ENCODE results near the gene HSD11B2.

The HSD11B2 gene

DNA sequence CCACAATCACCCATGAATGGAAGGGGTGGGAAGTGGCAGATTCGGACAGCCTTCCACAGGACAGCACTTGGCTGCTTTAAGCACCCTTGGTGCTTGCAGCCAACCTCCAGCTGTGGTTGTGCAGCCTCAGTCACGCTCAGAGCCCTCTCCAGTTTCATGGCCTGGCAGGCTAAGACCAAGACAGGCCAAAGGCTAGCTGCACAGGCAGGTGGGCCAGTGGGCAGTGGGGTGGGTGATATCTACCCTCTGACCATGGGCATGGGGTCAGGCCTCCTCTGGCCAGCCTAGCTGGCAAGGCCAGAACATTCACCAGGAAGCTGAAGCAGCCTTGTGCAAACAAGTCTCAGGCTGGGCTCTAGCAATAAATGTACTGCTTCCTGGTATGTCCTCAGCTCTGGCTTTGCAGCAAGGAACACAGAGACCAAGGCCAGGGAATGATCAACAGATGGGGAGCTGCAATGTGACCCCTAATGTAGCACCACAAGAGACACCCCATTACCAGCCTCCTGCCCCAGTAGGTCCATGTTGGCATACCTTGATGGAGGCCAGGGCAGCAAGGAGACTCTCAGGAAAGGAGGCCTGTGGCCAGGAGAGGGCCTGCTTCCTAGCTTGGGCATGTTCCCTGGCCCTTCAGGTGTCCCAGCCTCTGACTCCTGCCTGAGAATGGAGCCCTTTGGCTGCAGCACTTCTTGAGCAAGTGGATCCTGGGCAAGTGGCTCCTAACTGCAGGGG, 20.9 kb downstream of the HSD11B2 start:
- Mint-ChIP-seq H3K36me3 (ENCODE audit: low read depth) (peaks cover 98% of the 10 kb centered on the region), H3K27me3 (no peaks in the 10 kb centered on the region), H3K4me3 (no peak overlapping the region), H3K4me1 (ENCODE audit: low read depth) (peaks cover 48% of the 10 kb centered on the region), H3K9me3 (no peaks in the 10 kb centered on the region), H3K27ac (no peak overlapping the region)
- intact Hi-C loops (cut with micrococcal nuclease), result no loop called here

GRCh38 chr16:67454104-67454503, 23.2 kb downstream of the HSD11B2 start:
- Mint-ChIP-seq H3K9me3 (no peaks in the 10 kb centered on the region), H3K27me3 (no peaks in the 10 kb centered on the region), H3K27ac (no peak overlapping the region), H3K36me3 (ENCODE audit: low read depth) (peaks cover 93% of the 10 kb centered on the region), H3K4me1 (ENCODE audit: low read depth) (peaks cover 66% of the 10 kb centered on the region), H3K4me3 (no peak overlapping the region)
- intact Hi-C loops (cut with micrococcal nuclease), result no loop called here

DNA sequence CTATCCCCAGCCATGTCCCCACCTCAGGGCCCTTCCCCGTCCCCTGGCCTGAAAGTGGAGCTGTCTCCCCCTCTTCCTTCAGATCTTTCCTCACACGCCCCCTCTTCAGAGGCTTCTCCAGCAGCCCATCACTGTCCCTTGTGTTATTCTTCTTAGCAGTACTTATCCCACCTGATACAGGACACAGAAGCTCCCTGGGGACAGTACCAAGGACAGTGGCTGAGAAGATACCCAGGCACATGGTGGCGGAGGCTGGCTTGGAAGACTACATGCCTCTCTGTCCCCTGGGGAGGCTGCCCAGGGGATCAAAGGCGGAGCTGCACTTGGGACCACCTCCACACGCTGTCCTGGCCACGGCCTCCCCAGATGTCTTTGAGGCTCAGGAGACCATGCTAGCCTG, 23.9 kb downstream of the HSD11B2 start:
- Mint-ChIP-seq H3K9me3 (no peaks in the 10 kb centered on the region), H3K4me3 (no peak overlapping the region), H3K27ac (peak overlapping the region; percentile 8), H3K36me3 (ENCODE audit: low read depth) (peaks cover 88% of the 10 kb centered on the region), H3K4me1 (ENCODE audit: low read depth) (peaks cover 73% of the 10 kb centered on the region), H3K27me3 (no peaks in the 10 kb centered on the region)
- intact Hi-C loops (cut with micrococcal nuclease), result no loop called here

DNA sequence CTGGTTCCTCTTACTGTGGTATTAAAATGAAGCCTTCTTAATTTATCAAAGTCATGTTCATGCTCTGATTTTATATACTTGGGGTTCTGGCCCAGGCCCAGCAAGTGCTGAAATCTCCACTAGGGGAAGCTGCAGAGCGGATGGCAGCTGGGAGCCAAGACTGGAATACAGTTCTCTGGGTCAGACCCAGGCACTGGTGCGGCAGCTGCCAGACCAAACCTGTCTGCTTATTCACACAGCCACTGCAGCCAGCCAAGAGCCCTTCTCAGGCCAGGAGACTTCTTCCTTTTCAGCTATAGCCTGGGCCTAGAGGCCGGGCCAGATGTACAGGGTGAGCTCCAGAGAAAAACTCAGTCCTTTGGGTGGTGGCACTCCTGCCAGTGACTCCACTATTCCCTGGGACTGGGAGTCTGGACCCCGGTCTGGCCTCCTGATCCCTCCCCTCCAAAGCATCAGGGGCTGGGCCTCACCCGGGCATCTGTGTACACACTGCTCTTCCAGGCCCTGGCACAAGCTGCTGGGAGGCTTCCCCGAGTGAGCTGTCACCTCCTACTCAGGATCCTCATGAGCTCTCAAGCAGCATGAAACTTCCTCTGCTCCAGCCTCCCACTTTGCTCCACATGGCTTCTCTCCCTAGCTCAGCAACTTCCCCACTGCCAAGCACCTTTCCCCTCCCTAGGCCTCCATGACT, 25.6 kb downstream of the HSD11B2 start:
- no peaks in the 10 kb centered on the region for H3K9me3 Mint-ChIP-seq
- intact Hi-C loops (cut with micrococcal nuclease), result no loop called here
- H3K4me1 Mint-ChIP-seq (ENCODE audit: low read depth), result peaks cover 74% of the 10 kb centered on the region
- peak overlapping the region; percentile 32 for H3K27ac Mint-ChIP-seq
- no peaks in the 10 kb centered on the region for H3K27me3 Mint-ChIP-seq
- H3K36me3 Mint-ChIP-seq (ENCODE audit: low read depth), result peaks cover 88% of the 10 kb centered on the region
- no peak overlapping the region for H3K4me3 Mint-ChIP-seq

DNA sequence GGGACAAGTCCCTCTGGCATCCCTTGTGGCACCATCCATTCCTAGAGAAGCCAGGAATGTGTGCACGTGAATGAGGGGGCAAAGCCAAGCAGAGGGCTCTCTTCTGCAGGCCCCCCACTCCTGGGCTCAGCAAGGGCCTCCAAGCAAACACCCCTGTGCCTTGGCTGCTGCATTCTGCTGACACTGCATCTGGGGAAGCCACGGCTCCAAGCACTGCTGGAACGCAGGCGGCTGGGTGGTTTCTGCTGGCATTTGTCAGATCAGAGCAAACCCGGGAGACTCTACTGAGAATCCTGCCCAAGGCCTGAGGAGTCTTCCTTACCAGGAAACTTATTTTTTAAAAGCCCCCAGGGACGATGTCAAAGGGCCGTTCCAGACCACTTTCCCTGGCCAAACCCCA, 26.7 kb downstream of the HSD11B2 start:
- peaks cover 88% of the 10 kb centered on the region for H3K36me3 Mint-ChIP-seq (ENCODE audit: low read depth)
- H3K27ac Mint-ChIP-seq, result peak overlapping the region; percentile 32

GRCh38 chr16:67458121-67458641, 27.3 kb downstream of the HSD11B2 start:
- Mint-ChIP-seq H3K27me3 (no peaks in the 10 kb centered on the region), H3K4me1 (ENCODE audit: low read depth) (peaks cover 91% of the 10 kb centered on the region), H3K27ac (peak overlapping the region; percentile 60), H3K9me3 (no peaks in the 10 kb centered on the region), H3K4me3 (no peak overlapping the region), H3K36me3 (ENCODE audit: low read depth) (peaks cover 88% of the 10 kb centered on the region)
- intact Hi-C loops (cut with micrococcal nuclease), result no loop called here

More for the DNA sequence above, 26.7 kb downstream of the HSD11B2 start:
- Mint-ChIP-seq H3K4me1 (ENCODE audit: low read depth) (peaks cover 85% of the 10 kb centered on the region), H3K27me3 (no peaks in the 10 kb centered on the region), H3K9me3 (no peaks in the 10 kb centered on the region), H3K4me3 (no peak overlapping the region)
- intact Hi-C loops (cut with micrococcal nuclease), result no loop called here

DNA sequence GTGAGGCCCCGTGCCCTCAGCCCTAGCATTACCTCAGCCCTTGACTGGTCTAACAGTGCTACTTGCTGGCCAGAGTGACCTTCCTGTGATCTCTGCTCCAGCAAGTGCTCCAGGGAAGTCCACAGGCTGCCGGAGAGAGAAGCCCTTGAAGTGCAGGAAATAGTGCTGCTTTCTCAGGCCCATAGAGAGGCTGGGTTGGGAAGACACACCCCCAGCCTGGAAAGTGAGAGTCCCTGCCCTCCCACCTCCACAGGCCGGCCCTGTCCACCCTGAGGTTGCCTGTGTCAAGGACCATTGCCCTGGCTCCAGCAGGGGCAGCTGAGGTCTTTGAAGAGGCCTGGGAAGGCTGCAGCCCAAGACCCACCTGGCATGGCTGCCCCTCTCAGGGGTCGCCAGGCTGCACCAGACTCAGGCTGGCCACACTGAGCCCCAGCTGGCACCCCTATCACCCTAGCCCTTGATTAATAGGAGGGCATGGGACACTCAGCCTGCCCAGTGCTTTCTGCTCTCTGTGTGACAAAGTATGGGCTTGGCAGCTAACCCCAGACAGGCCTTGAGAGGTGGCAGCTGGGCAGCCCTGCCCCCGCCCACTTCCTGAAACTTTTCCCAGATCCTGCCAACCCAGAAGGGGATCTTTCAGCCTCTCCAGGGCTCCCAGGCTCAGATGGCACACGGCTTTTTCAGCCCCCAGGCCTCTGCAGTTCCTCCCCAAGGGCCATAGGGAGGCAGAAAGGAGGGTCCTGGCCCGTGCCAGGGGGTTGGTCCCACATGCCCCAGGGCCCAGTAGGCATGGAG, 28.3 kb downstream of the HSD11B2 start:
- intact Hi-C loops (cut with micrococcal nuclease), result no loop called here
- peaks cover 88% of the 10 kb centered on the region for H3K36me3 Mint-ChIP-seq (ENCODE audit: low read depth)
- H3K27ac Mint-ChIP-seq, result peak overlapping the region; percentile 60
- H3K4me1 Mint-ChIP-seq (ENCODE audit: low read depth), result peaks cover 94% of the 10 kb centered on the region
- no peaks in the 10 kb centered on the region for H3K27me3 Mint-ChIP-seq
- no peaks in the 10 kb centered on the region for H3K9me3 Mint-ChIP-seq
- no peak overlapping the region for H3K4me3 Mint-ChIP-seq

- Mint-ChIP-seq H3K27me3 (no peaks in the 10 kb centered on the region), H3K36me3 (ENCODE audit: low read depth) (peaks cover 86% of the 10 kb centered on the region), H3K4me1 (ENCODE audit: low read depth) (peaks cover 96% of the 10 kb centered on the region), H3K27ac (peak overlapping the region; percentile 60), H3K4me3 (no peak overlapping the region), H3K9me3 (no peaks in the 10 kb centered on the region)
- intact Hi-C loops (cut with micrococcal nuclease), result no loop called here
These were observed 28.9 kb downstream of the HSD11B2 start for GRCh38 chr16:67459861-67460150.

GRCh38 chr16:67460168-67460567, 29.2 kb downstream of the HSD11B2 start:
- Mint-ChIP-seq H3K27ac (peak overlapping the region; percentile 60), H3K4me1 (ENCODE audit: low read depth) (peaks cover 96% of the 10 kb centered on the region), H3K27me3 (no peaks in the 10 kb centered on the region), H3K4me3 (no peak overlapping the region), H3K36me3 (ENCODE audit: low read depth) (peaks cover 84% of the 10 kb centered on the region), H3K9me3 (no peaks in the 10 kb centered on the region)
- intact Hi-C loops (cut with micrococcal nuclease), result no loop called here

GRCh38 chr16:67460961-67461360, 30.0 kb downstream of the HSD11B2 start:
- intact Hi-C loops (cut with micrococcal nuclease), result no loop called here
- no peaks in the 10 kb centered on the region for H3K9me3 Mint-ChIP-seq
- no peaks in the 10 kb centered on the region for H3K27me3 Mint-ChIP-seq
- H3K4me3 Mint-ChIP-seq, result no peak overlapping the region
- peaks cover 85% of the 10 kb centered on the region for H3K36me3 Mint-ChIP-seq (ENCODE audit: low read depth)
- peak overlapping the region; percentile 60 for H3K27ac Mint-ChIP-seq
- peaks cover 98% of the 10 kb centered on the region for H3K4me1 Mint-ChIP-seq (ENCODE audit: low read depth)

GRCh38 chr16:67461600-67462278, 30.8 kb downstream of the HSD11B2 start:
- no peaks in the 10 kb centered on the region for H3K27me3 Mint-ChIP-seq
- H3K36me3 Mint-ChIP-seq (ENCODE audit: low read depth), result peaks cover 84% of the 10 kb centered on the region
- intact Hi-C loops (cut with micrococcal nuclease), result no loop called here
- no peak overlapping the region for H3K27ac Mint-ChIP-seq
- no peaks in the 10 kb centered on the region for H3K9me3 Mint-ChIP-seq
- H3K4me3 Mint-ChIP-seq, result no peak overlapping the region
- peaks cover 97% of the 10 kb centered on the region for H3K4me1 Mint-ChIP-seq (ENCODE audit: low read depth)

DNA sequence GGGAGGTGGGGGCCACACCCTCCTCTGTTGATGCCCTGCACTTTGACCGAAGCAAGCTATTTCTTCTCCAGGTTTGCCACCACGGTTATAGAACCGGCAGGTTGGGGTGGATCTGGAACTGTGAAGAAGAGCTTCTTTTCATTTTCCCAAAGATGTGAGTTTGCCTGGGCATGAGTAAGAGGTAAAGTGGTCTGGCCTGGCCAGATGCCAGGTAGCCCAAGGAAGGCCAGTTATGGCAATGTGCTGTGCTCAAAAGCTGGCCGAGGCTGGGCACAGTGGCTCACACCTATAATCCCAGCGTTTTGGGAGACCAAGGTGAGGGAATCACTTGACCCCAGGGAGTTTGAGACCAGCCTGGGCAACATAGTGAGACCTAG, 31.3 kb downstream of the HSD11B2 start:
- Mint-ChIP-seq H3K4me3 (no peak overlapping the region), H3K27ac (no peak overlapping the region), H3K4me1 (ENCODE audit: low read depth) (peaks cover 97% of the 10 kb centered on the region), H3K36me3 (ENCODE audit: low read depth) (peaks cover 79% of the 10 kb centered on the region), H3K27me3 (no peaks in the 10 kb centered on the region), H3K9me3 (no peaks in the 10 kb centered on the region)
- intact Hi-C loops (cut with micrococcal nuclease), result no loop called here

GRCh38 chr16:67463059-67463458, 32.1 kb downstream of the HSD11B2 start:
- Mint-ChIP-seq H3K27ac (no peak overlapping the region), H3K27me3 (no peaks in the 10 kb centered on the region), H3K9me3 (no peaks in the 10 kb centered on the region), H3K4me3 (no peak overlapping the region), H3K4me1 (ENCODE audit: low read depth) (peaks cover 97% of the 10 kb centered on the region), H3K36me3 (ENCODE audit: low read depth) (peaks cover 78% of the 10 kb centered on the region)
- intact Hi-C loops (cut with micrococcal nuclease), result no loop called here

DNA sequence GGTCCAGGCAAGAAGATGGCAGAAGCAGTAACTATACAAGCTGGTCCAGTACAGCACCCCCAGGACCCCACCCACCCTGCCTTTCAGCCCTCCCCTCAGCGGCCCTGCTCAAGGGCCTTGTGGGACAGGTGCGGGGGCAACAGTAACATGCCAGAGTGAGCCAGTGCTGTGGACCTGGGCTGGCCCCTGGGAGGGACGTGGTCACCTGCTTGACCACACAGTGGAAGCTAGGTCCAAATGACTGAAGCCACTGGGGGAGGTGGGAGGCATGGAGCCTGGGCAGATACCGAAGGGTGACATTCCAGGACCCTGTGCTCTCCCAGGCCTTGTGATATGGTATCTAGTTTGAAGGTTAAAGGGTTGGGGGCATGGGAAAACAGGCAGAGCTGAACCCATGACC, 32.8 kb downstream of the HSD11B2 start:
- Mint-ChIP-seq H3K4me1 (ENCODE audit: low read depth) (peaks cover 97% of the 10 kb centered on the region), H3K4me3 (no peak overlapping the region), H3K36me3 (ENCODE audit: low read depth) (peaks cover 78% of the 10 kb centered on the region), H3K27ac (no peak overlapping the region), H3K9me3 (no peaks in the 10 kb centered on the region), H3K27me3 (no peaks in the 10 kb centered on the region)
- intact Hi-C loops (cut with micrococcal nuclease), result no loop called here
